GM21825 (cell line): Measurements from ENCODE around the gene TMEM178B.

Source experiments
- ATAC-seq: cut with Tn5 transposase; IDR thresholded peaks from one replicate; pipeline ENCODE4 v1.9.1; 2021; ENCODE audit warnings: mild to moderate bottlenecking, moderate library complexity; ENCODE audit not compliant: unreplicated experiment

Gene TMEM178B

DNA sequence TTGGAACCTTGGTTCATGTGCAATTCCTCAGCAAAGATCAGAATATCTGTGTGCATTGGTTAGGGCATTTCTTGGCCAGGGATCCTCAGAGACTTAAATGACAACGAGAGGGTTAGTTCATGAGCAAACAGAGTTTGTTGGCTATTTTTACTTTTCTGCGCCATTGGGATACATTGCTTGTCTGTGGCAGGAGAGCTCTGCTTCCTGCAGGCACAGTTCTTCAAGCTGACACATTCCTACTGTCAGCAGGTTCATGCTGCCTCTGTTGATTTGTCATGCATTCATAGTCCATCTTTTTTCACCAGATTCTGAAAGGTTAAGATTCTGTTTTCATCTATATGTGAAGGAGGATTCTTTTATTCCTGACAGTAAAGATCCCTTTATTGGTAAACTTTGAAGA lies 139.4 kb downstream of the TMEM178B start:
- ATAC-seq: no peak

DNA sequence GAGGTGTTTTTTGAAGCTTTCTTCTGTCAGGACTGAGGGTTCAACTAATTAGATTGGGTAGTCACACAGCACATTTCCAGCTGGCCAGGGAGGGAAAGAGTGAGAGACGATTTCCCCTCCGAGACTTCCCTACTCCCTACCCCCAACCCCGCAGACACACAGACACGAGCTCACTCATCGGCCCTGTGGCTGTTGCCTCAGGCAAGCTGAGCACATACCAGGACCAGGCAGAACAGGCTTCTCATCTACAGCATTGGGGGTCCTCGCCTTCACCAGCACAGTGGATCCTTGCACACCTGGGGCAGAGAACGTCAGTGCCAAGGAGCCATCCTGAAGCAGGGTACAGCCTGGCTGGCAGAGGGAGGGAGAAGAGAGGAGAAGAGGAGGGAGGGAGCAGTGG lies 144.1 kb downstream of the TMEM178B start:
- ATAC-seq: no peak

- no peak for ATAC-seq
Observed at GRCh38 chr7:141218941-141219340, 145.1 kb downstream of the TMEM178B start.

DNA sequence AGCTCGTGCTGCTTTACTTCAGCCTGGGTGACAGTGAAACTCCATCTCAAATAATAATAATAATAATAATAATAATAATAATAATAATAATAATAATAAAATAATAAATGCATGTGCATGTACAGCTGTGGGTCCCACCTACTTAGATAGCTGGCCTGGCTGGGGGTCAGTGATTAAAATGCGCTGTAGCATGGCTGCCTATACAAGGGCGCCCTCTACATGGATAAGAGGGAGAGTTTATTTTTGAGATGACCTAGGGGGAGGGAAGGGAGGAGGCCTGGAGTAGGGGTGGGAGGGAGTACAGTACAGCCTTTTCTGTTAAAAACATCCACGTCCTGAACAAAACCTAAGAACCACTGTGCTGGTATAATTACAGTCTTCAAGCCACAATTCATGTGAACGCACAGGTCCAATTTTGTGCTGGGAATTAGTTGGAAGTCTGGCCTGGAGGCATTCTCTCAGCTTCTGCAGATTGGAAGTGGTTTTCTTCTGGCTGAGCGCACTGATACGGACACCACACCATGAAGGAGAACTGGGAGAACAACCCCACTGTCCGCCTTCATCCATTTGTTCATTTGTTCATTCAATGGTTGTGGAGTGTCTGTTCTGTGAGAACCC lies 146.5 kb downstream of the TMEM178B start:
- no peak for ATAC-seq

- ATAC-seq: no peak
Observed at GRCh38 chr7:141221007-141221612, 147.2 kb downstream of the TMEM178B start.

- ATAC-seq: no peak
Observed at GRCh38 chr7:141225916-141226618, 152.2 kb downstream of the TMEM178B start.

DNA sequence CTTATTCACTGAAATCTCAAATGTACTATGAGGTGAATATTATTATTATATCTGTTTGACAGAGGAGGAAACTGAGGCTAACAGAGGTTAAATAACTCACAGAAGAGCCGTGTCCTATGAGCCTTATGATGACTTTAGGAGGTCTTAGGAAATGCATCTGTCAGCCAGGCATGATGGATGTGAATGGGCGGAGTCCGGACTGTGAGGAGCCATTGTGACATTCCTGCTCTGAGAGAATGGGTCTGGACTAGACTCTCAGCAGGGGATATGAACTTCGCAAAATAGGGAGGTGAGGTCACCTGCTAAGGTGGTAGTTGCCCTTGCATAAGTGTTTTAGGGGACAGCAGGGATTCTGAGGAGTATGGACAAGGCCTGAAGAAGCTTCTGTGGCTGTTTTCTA lies 153.6 kb downstream of the TMEM178B start:
- ATAC-seq: no peak

GRCh38 chr7:141228482-141228881 lies 154.6 kb downstream of the TMEM178B start:
- no peak for ATAC-seq

DNA sequence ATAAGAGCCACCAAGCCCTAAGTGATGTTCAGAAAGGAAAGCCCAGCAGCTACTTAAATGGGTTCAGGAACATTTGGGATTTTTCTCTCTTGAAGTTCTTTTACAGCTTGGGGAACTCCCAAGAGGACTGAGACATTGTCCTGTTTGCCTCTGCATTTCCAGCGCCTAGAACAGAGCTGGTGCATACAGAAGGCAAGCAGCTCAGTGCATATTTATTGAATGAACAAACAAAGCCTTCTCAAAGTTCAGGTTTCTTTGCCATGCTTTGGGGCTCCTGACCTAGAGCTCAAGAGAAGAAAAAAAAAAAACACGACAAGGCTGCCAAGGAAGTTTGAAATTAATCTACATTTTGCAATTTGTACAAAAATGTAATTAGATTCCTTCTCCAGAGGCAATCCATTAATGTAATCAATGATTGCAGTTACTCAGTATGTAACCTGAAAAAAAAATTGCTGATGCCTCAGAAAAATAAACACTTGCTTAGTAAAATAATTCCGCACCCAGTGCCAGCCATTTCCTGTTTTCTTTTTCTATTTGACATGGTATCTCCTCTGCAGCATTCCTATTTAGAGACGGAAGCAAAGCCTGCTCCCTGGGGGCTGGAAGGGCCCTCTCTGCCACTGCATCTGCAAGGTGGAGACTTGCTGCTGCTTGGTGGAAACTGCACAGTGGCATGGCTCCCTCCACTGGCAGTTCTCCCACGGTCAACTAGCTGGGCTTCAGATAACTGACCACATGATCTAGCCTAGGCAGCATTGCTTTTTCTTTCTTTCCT lies 157.3 kb downstream of the TMEM178B start:
- no peak for ATAC-seq

DNA sequence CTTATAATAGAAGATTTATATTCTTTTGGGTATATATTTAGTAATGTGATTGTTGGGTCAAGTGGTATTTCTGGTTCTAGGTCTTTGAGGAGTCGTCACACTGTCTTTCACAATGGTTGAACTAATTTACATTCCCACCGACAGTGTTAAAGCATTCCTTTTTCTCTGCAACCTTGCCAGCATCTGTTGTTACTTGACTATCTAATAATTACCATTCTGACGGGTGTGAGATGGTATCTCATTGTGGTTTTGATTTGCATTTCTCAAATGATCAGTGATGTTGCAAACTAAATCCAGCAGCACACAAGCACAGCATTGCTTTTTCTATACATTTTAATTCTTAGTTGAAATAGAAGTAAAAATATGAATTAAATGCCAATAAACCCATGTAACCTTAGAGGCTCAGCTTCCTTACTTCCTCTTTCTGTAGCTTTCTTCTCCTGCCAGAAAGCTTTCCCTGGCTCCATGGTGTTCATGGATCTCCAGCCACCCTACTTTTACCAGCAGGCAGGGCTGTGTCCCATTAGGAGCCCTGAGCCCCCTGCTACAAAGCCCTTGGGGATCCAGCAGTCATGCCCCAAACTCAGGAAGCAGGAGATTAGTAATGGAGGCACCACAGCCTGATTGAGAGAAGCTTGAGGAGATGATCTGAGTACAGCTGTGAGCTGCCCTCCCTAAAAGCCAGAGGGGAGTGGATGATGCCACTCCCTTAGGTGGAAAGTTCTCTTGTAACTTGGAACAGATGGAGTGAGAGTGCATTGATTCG lies 158.6 kb downstream of the TMEM178B start:
- no peak for ATAC-seq

- no peak for ATAC-seq
Observed at GRCh38 chr7:141234335-141235105, 160.7 kb downstream of the TMEM178B start.

- ATAC-seq: no peak
Observed at GRCh38 chr7:141235656-141236055, 161.8 kb downstream of the TMEM178B start.

DNA sequence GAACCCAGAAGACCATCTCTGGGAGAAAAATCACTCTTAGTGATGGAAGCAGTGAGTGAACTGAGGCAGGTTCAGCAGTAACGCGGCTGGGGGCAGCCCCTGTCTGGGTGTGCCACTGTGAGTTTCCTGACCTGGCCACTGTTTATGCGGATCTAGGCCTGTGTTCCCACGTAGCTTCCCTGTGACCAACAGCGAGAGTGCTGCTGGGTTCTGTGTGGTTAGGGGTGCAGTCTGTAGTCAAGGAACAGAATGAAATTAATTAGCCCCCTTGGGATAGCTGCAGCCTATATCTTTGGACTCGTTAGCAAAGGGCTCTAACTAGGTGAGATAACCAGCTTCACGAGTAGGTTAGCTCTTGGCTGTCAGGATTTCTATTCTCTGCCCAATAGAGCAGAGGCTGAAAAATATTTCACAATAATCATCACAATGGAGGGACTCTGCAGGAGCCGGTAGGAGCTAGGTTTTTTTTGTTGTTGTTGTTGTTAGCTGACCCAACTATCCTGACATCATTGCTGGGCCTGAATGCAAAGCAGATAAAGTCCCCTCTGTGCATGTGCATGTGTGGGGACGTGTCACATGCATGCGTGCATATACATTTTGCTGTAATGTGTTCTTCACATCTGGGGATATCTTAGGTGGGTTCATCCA lies 164.9 kb downstream of the TMEM178B start:
- ATAC-seq: no peak

DNA sequence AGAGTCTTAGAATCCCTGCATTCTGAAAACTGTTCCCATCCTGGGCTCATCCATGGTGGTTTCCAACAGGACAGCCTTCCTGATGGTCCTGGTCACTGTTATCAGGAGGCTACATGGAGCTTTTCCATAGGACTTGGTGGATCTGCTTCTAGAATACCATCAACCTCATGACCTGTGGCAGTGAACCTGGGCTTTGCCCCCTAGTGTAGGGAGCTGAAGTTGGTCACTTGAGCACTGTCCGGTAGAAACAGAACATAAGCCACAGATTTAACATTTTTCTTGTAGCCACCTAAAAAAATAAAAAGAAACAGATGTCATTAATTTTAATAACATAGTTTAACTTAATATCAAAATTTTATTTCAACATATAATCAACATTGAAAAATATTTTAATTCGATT lies 165.8 kb downstream of the TMEM178B start:
- ATAC-seq: no peak

DNA sequence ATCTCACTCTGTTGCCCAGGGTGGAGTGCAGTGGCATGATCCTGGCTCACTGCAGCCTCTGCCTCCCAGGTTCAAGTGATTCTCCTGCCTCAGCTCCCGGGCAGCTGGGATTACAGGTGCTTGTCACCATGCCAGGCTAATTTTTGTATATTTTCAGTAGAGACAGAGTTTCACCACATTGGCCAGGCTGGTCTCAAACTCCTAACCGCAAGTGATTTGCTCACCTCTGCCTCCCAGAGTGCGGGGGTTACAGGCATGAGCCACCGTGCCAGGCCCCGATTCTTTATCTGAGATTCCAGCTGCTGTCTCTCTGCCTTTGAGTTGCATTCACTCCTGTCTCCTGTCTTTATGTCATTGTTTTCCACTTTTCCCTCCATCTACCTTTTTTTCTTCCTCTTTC lies 168.7 kb downstream of the TMEM178B start:
- no peak for ATAC-seq

DNA sequence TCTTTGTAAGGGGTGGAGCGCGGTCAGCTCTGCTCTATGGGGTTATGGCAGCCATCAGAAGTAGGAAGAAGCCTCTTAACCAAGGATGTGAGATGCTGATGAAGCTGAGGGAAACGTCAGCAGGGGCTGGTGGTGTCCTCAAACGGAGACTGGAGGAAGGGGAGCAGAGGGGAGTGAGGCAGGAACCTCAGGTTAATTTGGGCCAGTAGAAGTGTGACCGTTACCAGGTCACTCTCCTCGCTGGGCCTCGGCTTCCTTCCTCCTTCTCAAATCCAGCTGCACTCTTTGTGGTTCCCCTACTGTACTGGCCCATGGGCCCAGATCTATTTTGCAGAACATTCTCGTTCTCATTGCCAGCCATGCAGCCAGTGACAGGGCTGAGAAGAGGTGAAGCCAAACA lies 169.5 kb downstream of the TMEM178B start:
- no peak for ATAC-seq

GRCh38 chr7:141244435-141244834 lies 170.6 kb downstream of the TMEM178B start:
- no peak for ATAC-seq

- no peak for ATAC-seq
Observed at GRCh38 chr7:141246426-141246825, 172.6 kb downstream of the TMEM178B start.

DNA sequence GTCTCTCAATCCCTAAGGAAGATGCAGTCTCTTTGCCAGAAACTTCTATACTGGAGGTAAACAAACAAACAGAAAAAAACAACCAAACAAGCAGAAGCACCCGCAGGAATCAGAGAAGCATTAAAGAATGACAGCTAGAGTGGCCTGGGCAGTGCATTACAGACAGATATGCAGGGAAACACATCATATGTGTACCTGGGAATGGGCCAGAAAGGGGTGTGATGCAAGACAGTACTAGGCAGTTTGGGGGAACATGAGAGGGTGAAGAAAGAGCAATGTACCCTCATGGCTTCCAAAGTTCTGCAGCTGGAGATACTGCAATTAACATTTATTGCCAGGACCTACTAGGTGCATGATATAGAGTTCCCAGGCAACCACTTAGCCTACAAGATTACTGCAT lies 177.3 kb downstream of the TMEM178B start:
- no peak for ATAC-seq

- no peak for ATAC-seq
Observed at GRCh38 chr7:141251957-141252356, 178.1 kb downstream of the TMEM178B start.
